Measurements from ENCODE around the gene AGPAT3.

AGPAT3 gene

DNA sequence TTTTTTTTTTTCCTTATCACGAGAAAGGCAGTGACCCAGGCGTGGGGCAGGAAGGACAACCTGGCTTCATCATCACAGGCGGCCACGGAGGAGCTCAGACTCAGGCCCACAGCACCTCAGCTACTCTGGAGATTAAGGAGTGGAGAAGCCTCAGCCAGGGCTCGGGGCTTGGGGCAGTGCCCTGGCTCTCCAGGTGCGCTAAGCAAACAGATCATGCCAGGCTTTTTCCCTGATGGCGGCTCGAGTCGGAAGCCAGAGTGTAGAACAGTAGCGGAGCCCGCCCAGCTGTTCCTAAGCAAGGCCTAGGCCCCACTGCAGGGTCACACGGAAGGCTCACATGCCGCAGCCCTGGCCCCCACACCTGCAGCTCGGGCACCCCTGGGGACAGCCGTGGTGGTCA lies 70.7 kb downstream of the AGPAT3 start:
- Histone ChIP-seq H3K79me2 (ENCODE audit: control insufficient read depth, low read length) (peaks cover 9% of the 10 kb centered on the region), H3F3A (ENCODE audit: control insufficient read depth, insufficient read depth) (peaks cover 6% of the 10 kb centered on the region), H3K27ac (ENCODE audit: low read depth, low read length) (no peak overlapping the region), H3K27me3 (ENCODE audit: control insufficient read depth, low read length) (no peaks in the 10 kb centered on the region), H3K9me3 (ENCODE audit: control insufficient read depth, insufficient read depth, low read length) (no peaks in the 10 kb centered on the region), H3K4me2 (ENCODE audit: low read length) (no peak overlapping the region), H3K36me3 (ENCODE audit: control insufficient read depth, low read length) (no peaks in the 10 kb centered on the region), H4K20me1 (ENCODE audit: control insufficient read depth, insufficient read depth, low read depth, low read length) (no peaks in the 10 kb centered on the region), H3K4me1 (ENCODE audit: control insufficient read depth, low read length) (peaks cover 23% of the 10 kb centered on the region), H3K9me2 (replicated peaks; ENCODE audit: control insufficient read depth, low read length) (no peaks in the 10 kb centered on the region), H3K4me3 (ENCODE audit: low read length) (no peak overlapping the region)
- TF ChIP-seq, protein P1, sequence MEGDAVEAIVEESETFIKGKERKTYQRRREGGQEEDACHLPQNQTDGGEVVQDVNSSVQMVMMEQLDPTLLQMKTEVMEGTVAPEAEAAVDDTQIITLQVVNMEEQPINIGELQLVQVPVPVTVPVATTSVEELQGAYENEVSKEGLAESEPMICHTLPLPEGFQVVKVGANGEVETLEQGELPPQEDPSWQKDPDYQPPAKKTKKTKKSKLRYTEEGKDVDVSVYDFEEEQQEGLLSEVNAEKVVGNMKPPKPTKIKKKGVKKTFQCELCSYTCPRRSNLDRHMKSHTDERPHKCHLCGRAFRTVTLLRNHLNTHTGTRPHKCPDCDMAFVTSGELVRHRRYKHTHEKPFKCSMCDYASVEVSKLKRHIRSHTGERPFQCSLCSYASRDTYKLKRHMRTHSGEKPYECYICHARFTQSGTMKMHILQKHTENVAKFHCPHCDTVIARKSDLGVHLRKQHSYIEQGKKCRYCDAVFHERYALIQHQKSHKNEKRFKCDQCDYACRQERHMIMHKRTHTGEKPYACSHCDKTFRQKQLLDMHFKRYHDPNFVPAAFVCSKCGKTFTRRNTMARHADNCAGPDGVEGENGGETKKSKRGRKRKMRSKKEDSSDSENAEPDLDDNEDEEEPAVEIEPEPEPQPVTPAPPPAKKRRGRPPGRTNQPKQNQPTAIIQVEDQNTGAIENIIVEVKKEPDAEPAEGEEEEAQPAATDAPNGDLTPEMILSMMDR (IDR thresholded peaks at IDR 0.05; ENCODE audit: low read depth, low read length, poor library complexity, severe bottlenecking) = no peak
- no peak for TF ChIP-seq EZH2phosphoT487 (IDR thresholded peaks at IDR 0.05; ENCODE audit: borderline replicate concordance, low read length)

DNA sequence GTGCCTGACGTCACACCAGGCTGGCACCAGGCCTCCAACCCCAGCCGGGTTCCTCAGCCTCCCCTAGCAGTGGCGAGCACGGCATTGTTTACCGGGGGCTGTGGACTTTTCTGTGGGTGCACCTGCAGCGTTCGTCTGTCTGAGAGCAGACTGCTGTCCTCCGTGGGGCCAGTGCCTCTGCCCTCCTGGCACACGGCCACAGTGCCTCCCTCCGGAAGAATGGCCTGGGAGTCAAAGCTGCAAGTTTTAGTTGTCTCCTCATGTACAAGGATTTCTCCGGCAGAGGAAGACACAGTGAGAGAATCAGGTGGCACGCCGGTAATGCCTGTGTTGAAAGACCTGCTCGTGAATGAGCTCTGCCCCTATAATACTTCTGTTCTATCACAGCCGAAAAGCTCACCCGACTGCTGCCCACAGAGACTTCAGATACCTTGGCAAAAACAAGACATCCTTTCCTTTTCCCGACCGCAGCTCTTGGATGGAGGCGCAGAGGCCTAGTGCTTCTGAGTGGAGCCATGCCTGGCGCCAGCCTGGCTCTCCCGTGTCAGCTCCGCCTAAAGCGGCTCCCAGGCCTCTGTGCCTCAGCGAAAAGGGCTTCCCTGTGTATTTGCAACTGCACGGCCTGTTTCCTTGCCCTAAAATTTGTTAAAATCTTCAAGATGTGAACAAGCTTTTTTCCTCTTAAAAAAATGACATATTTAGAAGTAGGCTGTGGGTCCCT lies 71.4 kb downstream of the AGPAT3 start:
- no peaks in the 10 kb centered on the region for H3K9me3 ChIP-seq (ENCODE audit: control insufficient read depth, insufficient read depth, low read length)
- H3K79me2 ChIP-seq (ENCODE audit: control insufficient read depth, low read length) = peaks cover 9% of the 10 kb centered on the region
- no peak for TF ChIP-seq EZH2phosphoT487 (IDR thresholded peaks at IDR 0.05; ENCODE audit: borderline replicate concordance, low read length)
- TF ChIP-seq, protein P1 (IDR thresholded peaks at IDR 0.05; ENCODE audit: low read depth, low read length, poor library complexity, severe bottlenecking) = no peak
- H3K27me3 ChIP-seq (ENCODE audit: control insufficient read depth, low read length) = no peaks in the 10 kb centered on the region
- peaks cover 6% of the 10 kb centered on the region for H3F3A ChIP-seq (ENCODE audit: control insufficient read depth, insufficient read depth)
- no peaks in the 10 kb centered on the region for H3K36me3 ChIP-seq (ENCODE audit: control insufficient read depth, low read length)
- H3K4me3 ChIP-seq (ENCODE audit: low read length) = no peak overlapping the region
- H4K20me1 ChIP-seq (ENCODE audit: control insufficient read depth, insufficient read depth, low read depth, low read length) = no peaks in the 10 kb centered on the region
- H3K4me1 ChIP-seq (ENCODE audit: control insufficient read depth, low read length) = peaks cover 23% of the 10 kb centered on the region
- no peaks in the 10 kb centered on the region for H3K9me2 ChIP-seq (replicated peaks; ENCODE audit: control insufficient read depth, low read length)
- H3K4me2 ChIP-seq (ENCODE audit: low read length) = no peak overlapping the region
- H3K27ac ChIP-seq (ENCODE audit: low read depth, low read length) = no peak overlapping the region

DNA sequence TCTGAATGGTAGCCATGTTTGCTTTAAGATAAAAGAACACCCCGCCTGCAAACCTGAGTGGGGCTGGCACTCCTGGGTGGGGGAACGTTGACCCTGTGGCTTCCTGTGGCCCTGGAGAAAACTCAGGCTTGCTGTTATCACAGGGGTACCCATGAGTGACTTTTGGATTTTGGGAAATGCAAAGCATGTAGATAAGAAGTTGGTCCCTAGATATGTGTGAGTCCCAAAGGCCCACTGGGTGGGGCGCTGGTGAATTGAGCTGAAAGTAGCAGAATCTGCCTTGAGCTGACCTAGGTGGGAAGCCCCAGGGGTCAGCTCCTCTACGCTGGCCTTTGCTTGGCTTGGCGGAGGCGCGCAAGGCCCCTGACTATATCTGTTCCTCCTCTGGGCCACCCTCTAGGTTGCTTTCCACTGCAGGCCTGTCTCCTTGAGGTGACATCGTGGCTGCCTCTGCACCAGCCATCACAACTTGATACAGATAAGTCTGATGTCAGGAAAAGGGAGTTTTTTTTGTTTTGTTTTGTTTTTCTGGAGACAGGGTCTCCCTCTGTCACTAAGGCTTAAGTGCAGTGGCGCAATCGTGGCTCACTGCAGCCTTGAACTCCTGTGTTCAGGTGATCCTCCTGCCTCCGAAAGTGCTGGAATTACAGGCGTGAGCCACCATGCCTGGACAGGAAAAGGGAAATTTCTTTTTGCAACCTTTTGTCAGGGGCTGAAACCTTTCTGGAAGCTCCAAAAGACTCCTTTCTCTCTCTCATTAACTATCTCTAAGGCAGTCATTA lies 72.2 kb downstream of the AGPAT3 start:
- H3K9me2 ChIP-seq (replicated peaks; ENCODE audit: control insufficient read depth, low read length) = no peaks in the 10 kb centered on the region
- H3K27me3 ChIP-seq (ENCODE audit: control insufficient read depth, low read length) = no peaks in the 10 kb centered on the region
- H3K27ac ChIP-seq (ENCODE audit: low read depth, low read length) = no peak overlapping the region
- H3K4me1 ChIP-seq (ENCODE audit: control insufficient read depth, low read length) = peaks cover 23% of the 10 kb centered on the region
- peaks cover 9% of the 10 kb centered on the region for H3K79me2 ChIP-seq (ENCODE audit: control insufficient read depth, low read length)
- H3F3A ChIP-seq (ENCODE audit: control insufficient read depth, insufficient read depth) = peaks cover 6% of the 10 kb centered on the region
- H3K9me3 ChIP-seq (ENCODE audit: control insufficient read depth, insufficient read depth, low read length) = no peaks in the 10 kb centered on the region
- H3K4me2 ChIP-seq (ENCODE audit: low read length) = peak overlapping the region; percentile 99
- no peaks in the 10 kb centered on the region for H3K36me3 ChIP-seq (ENCODE audit: control insufficient read depth, low read length)
- no peak for TF ChIP-seq EZH2phosphoT487 (IDR thresholded peaks at IDR 0.05; ENCODE audit: borderline replicate concordance, low read length)
- TF ChIP-seq, protein P1 (IDR thresholded peaks at IDR 0.05; ENCODE audit: low read depth, low read length, poor library complexity, severe bottlenecking) = no peak
- no peaks in the 10 kb centered on the region for H4K20me1 ChIP-seq (ENCODE audit: control insufficient read depth, insufficient read depth, low read depth, low read length)
- peak overlapping the region; percentile 13; the same call in 1 of the 2 replicates for H3K4me3 ChIP-seq (ENCODE audit: low read length)
